C4-2B (cell line): ENCODE results near the gene URGCP.

Experiments used
- CTCF ChIP-seq: fragments of 450-650 bp; conservative IDR thresholded peaks from 2 replicates; pipeline ENCODE4 v1.5.1; 2017; ENCODE audit warnings: mild to moderate bottlenecking
- ZFX ChIP-seq: fragments of 450-650 bp; IDR thresholded peaks from 2 replicates; pipeline ENCODE4 v1.6.1; 2017

GRCh38 chr7:43895847-43896415 is 10.5 kb downstream of the URGCP start:
- TF ChIP-seq CTCF (no peak), ZFX (no peak)
